Measurements from ENCODE around the gene LCN6.

The LCN6 gene

DNA sequence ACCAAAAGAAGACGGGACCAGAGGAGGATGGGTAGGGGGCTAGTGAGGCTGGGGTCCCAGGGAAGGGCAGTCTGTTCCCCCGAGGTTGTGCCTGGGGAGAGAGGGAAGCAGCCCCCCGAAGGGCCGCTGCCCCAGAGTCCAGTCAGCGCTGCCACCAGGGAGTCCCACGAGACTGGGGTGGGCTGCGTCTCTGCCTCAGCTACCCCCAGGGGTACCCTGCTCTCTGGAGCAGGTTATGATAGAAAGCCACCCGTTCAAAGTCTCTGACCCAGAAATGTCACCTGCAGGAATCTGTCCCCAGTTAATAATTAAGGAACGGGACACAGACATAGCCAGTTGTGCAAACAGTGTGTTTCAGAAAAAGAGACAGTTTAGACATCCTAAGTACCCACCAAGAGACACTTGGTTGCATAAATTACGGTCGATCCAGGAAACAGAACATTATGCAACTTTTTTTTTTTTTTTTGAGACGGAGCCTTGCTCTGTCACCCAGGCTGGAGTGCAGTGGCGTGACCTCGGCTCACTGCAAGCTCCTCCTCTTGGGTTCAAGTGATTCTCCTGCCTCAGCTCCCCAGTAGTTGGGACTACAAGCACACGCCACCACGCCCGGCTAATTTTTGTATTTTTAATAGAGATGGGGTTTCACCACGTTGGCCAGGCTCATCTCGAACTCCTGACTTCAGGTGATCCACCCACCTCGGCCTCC lies 50.4 kb downstream of the LCN6 start:
- no peak overlapping the region for H3K4me2 ChIP-seq (ENCODE audit: low read depth, low read length)

DNA sequence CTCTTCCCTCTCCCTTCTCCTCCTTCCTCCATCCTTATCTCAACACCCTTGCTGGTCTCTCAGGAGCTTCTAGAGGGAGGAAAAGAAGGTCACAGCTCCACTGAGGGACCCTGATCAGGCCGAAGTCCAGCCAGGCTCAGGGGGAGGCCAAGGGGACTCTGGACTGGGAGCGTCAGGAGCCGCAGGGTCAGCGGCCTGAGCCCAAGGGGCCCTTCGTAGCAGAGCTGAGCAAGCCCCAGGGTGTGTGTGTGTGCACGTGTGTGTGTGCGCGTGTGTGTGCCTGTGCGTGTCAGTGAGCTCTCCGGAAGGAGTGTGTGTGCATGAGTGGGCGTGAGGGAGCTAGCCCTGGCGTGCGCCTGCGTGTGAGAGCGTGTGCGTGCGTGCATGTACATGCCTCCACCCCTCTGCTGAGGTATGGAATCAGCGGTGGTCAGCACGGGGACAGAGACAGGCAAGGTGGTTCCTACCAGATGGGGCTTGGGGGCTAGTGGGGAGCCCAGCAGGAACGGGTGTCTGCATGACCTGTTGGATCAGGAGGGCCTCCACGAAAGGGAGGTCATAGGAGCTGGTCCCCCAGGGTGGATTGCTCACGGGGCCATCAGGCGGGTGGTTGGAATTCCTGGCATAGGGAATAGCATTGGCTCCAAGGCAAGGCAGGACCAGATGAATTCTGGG lies 51.0 kb downstream of the LCN6 start:
- no peaks in the 10 kb centered on the region for H3F3A ChIP-seq (ENCODE audit: insufficient read depth, low read length)
- no peaks in the 10 kb centered on the region for H3K9me2 ChIP-seq (replicated peaks; ENCODE audit: insufficient read depth, low read length)
- no peak overlapping the region for H2AFZ ChIP-seq (ENCODE audit: low read length)
- H3K36me3 ChIP-seq (replicated peaks; ENCODE audit: insufficient read depth, low read length), result no peaks in the 10 kb centered on the region
- no peaks in the 10 kb centered on the region for H3K79me2 ChIP-seq (ENCODE audit: low read length)
- TF ChIP-seq EZH2 (optimal IDR thresholded peaks at IDR 0.05; ENCODE audit: low read depth, low read length) (no peak), EZH2phosphoT487 (IDR thresholded peaks at IDR 0.05; ENCODE audit: low read length) (no peak)
- TF ChIP-seq, protein P1, sequence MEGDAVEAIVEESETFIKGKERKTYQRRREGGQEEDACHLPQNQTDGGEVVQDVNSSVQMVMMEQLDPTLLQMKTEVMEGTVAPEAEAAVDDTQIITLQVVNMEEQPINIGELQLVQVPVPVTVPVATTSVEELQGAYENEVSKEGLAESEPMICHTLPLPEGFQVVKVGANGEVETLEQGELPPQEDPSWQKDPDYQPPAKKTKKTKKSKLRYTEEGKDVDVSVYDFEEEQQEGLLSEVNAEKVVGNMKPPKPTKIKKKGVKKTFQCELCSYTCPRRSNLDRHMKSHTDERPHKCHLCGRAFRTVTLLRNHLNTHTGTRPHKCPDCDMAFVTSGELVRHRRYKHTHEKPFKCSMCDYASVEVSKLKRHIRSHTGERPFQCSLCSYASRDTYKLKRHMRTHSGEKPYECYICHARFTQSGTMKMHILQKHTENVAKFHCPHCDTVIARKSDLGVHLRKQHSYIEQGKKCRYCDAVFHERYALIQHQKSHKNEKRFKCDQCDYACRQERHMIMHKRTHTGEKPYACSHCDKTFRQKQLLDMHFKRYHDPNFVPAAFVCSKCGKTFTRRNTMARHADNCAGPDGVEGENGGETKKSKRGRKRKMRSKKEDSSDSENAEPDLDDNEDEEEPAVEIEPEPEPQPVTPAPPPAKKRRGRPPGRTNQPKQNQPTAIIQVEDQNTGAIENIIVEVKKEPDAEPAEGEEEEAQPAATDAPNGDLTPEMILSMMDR (IDR thresholded peaks at IDR 0.05; ENCODE audit: low read length), result no peak
- no peak overlapping the region for H3K4me2 ChIP-seq (ENCODE audit: low read depth, low read length)
- H3K27me3 ChIP-seq (replicated peaks; ENCODE audit: insufficient read depth, low read length), result peaks cover 89% of the 10 kb centered on the region
- no peak overlapping the region for H3K27ac ChIP-seq (ENCODE audit: low read length)
- H4K20me1 ChIP-seq (ENCODE audit: insufficient read depth, low read length), result no peaks in the 10 kb centered on the region
- H3K4me1 ChIP-seq (ENCODE audit: low read length), result peaks cover 4% of the 10 kb centered on the region; the same call in 1 of the 2 replicates
- DNase-seq, result no peak
- H3K4me3 ChIP-seq (ENCODE audit: low read length), result no peak overlapping the region
- no peaks in the 10 kb centered on the region for H3K9me3 ChIP-seq (replicated peaks; ENCODE audit: insufficient read depth, low read length)
- no peak overlapping the region for H3K9ac ChIP-seq (ENCODE audit: low read length)

More for the DNA sequence above, 50.4 kb downstream of the LCN6 start:
- no peak overlapping the region for H3K4me3 ChIP-seq (ENCODE audit: low read length)
- TF ChIP-seq, protein P1 (IDR thresholded peaks at IDR 0.05; ENCODE audit: low read length), result no peak
- no peak for TF ChIP-seq EZH2phosphoT487 (IDR thresholded peaks at IDR 0.05; ENCODE audit: low read length)
- TF ChIP-seq EZH2 (optimal IDR thresholded peaks at IDR 0.05; ENCODE audit: low read depth, low read length), result no peak
- no peaks in the 10 kb centered on the region for H3K79me2 ChIP-seq (ENCODE audit: low read length)
- H3K9me2 ChIP-seq (replicated peaks; ENCODE audit: insufficient read depth, low read length), result no peaks in the 10 kb centered on the region
- H3K9me3 ChIP-seq (replicated peaks; ENCODE audit: insufficient read depth, low read length), result no peaks in the 10 kb centered on the region
- H3K36me3 ChIP-seq (replicated peaks; ENCODE audit: insufficient read depth, low read length), result no peaks in the 10 kb centered on the region
- H3K4me1 ChIP-seq (ENCODE audit: low read length), result peaks cover 4% of the 10 kb centered on the region; the same call in 1 of the 2 replicates
- no peak overlapping the region for H2AFZ ChIP-seq (ENCODE audit: low read length)
- H3K9ac ChIP-seq (ENCODE audit: low read length), result no peak overlapping the region
- no peak overlapping the region for H3K27ac ChIP-seq (ENCODE audit: low read length)
- H3F3A ChIP-seq (ENCODE audit: insufficient read depth, low read length), result no peaks in the 10 kb centered on the region
- H3K27me3 ChIP-seq (replicated peaks; ENCODE audit: insufficient read depth, low read length), result peaks cover 89% of the 10 kb centered on the region
- no peak for DNase-seq
- H4K20me1 ChIP-seq (ENCODE audit: insufficient read depth, low read length), result no peaks in the 10 kb centered on the region

GRCh38 chr9:136696502-136696901 lies 51.8 kb downstream of the LCN6 start:
- Histone ChIP-seq H3K79me2 (ENCODE audit: low read length) (no peaks in the 10 kb centered on the region), H3K36me3 (replicated peaks; ENCODE audit: insufficient read depth, low read length) (no peaks in the 10 kb centered on the region), H3K4me3 (ENCODE audit: low read length) (no peak overlapping the region), H3K27ac (ENCODE audit: low read length) (no peak overlapping the region), H3K4me1 (ENCODE audit: low read length) (peaks cover under 1% of the 10 kb centered on the region; the same call in 1 of the 2 replicates), H3F3A (ENCODE audit: insufficient read depth, low read length) (no peaks in the 10 kb centered on the region), H3K9me2 (replicated peaks; ENCODE audit: insufficient read depth, low read length) (no peaks in the 10 kb centered on the region), H3K9ac (ENCODE audit: low read length) (no peak overlapping the region), H3K4me2 (ENCODE audit: low read depth, low read length) (no peak overlapping the region), H4K20me1 (ENCODE audit: insufficient read depth, low read length) (no peaks in the 10 kb centered on the region), H2AFZ (ENCODE audit: low read length) (no peak overlapping the region), H3K27me3 (replicated peaks; ENCODE audit: insufficient read depth, low read length) (peaks cover 91% of the 10 kb centered on the region), H3K9me3 (replicated peaks; ENCODE audit: insufficient read depth, low read length) (no peaks in the 10 kb centered on the region)
- TF ChIP-seq, protein P1 (IDR thresholded peaks at IDR 0.05; ENCODE audit: low read length), result no peak
- TF ChIP-seq EZH2 (optimal IDR thresholded peaks at IDR 0.05; ENCODE audit: low read depth, low read length), result no peak
- no peak for TF ChIP-seq EZH2phosphoT487 (IDR thresholded peaks at IDR 0.05; ENCODE audit: low read length)
- DNase-seq, result no peak
